GM12865 (cell line): ENCODE measurements around the gene KIFAP3.

Experiments
- DNase-seq: peaks from one replicate; pipeline ENCODE4 v3.0.0; 2010; ENCODE audit warnings: low read depth
- H3K4me3 ChIP-seq: 2 replicates; pipeline ENCODE4 v1.5.1; 2011; ENCODE audit warnings: mild to moderate bottlenecking, low read depth, low read length, control low read depth
- TF ChIP-seq, protein P1 (sequence below): IDR thresholded peaks from 2 replicates; pipeline ENCODE4 v1.5.1; 2011; ENCODE audit warnings: low read length, control low read depth, low read depth, inconsistent platforms; ENCODE audit not compliant: insufficient read depth; ENCODE audit errors: missing control alignments

The KIFAP3 gene

DNA sequence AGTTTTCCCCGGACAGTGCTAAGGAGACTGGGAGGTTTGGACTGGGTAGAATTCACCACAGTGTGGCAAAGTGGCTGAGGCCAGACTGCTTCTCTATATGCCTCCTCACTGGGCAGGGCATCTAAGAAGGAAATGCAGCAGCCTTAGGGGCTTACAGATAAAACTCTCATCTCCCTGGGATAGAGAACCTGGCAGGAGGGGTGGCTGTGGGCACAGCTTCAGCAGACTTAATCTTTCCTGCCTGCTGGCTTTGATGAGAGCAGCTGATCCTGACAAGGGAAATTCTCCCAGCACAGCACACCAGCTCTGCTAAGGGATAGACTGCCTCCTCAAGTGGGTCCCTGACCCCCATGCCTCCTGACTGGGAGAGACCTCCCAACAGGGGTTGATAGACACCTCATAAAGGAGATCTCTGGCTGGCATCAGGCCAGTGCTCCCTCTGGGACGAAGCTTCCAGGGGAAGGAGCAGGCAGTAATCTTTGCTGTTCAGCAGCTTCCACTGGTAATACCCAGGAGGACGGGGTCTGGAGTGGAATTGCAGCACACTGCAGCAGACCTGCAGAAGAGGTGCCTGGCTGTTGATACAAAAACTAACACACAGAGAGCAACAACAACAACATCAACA lies 25.2 kb downstream of the KIFAP3 start:
- TF ChIP-seq, protein P1, sequence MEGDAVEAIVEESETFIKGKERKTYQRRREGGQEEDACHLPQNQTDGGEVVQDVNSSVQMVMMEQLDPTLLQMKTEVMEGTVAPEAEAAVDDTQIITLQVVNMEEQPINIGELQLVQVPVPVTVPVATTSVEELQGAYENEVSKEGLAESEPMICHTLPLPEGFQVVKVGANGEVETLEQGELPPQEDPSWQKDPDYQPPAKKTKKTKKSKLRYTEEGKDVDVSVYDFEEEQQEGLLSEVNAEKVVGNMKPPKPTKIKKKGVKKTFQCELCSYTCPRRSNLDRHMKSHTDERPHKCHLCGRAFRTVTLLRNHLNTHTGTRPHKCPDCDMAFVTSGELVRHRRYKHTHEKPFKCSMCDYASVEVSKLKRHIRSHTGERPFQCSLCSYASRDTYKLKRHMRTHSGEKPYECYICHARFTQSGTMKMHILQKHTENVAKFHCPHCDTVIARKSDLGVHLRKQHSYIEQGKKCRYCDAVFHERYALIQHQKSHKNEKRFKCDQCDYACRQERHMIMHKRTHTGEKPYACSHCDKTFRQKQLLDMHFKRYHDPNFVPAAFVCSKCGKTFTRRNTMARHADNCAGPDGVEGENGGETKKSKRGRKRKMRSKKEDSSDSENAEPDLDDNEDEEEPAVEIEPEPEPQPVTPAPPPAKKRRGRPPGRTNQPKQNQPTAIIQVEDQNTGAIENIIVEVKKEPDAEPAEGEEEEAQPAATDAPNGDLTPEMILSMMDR: no peak
- no peak for DNase-seq
- H3K4me3 ChIP-seq: no peak overlapping the region

- DNase-seq: no peak
- no peak overlapping the region for H3K4me3 ChIP-seq
- TF ChIP-seq, protein P1: no peak
Measured at GRCh38 chr1:170048515-170048914, 26.0 kb downstream of the KIFAP3 start.

- H3K4me3 ChIP-seq: no peak overlapping the region
- TF ChIP-seq, protein P1: no peak
- no peak for DNase-seq
Measured at GRCh38 chr1:170044187-170044586, 30.3 kb downstream of the KIFAP3 start.

GRCh38 chr1:170041423-170042192 lies 32.9 kb downstream of the KIFAP3 start:
- H3K4me3 ChIP-seq: no peak overlapping the region
- TF ChIP-seq, protein P1: no peak
- no peak for DNase-seq

GRCh38 chr1:170032531-170033280 lies 41.8 kb downstream of the KIFAP3 start:
- H3K4me3 ChIP-seq: no peak overlapping the region
- no peak for DNase-seq
- TF ChIP-seq, protein P1: no peak

DNA sequence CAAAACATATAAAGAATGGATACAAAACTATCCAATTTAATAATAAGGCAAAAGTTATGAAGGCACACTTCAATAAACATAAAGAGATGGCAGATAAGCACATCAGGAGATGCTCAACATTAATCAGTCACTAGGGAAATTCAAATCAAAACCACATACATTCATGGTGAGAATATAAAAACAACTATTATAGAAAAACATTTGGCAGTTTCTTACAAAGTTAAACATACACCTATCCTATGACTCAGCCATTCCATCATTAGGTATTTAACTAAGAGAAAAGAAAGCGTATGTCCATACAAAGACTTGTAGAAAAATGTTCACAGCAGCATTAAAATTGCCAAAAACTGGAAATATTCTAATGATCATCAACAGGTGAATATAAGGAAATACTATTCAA lies 44.3 kb downstream of the KIFAP3 start:
- DNase-seq: no peak
- no peak overlapping the region for H3K4me3 ChIP-seq
- TF ChIP-seq, protein P1: no peak
